Astrocyte (in vitro differentiated cells and primary cell): ENCODE results near the gene CA10. TPM values are rescaled to one million over a fixed set of nuclear protein-coding genes. Genes with fewer than 3 reads are reported as not detected.

ENCODE experiments used
- DNase-seq: peaks from one replicate; pipeline ENCODE4 v3.0.0-alpha.2; 2010; ENCODE audit warnings: low read depth
- FAIRE-seq: peaks from 2 replicates; lab custom pipeline; 2011; peaks lifted over from hg19 to GRCh38; lab: Jason Lieb, UNC
- H2AFZ ChIP-seq: 2 replicates; pipeline ENCODE4 v1.6.0; 2012; ENCODE audit warnings: low read depth, low read length, inconsistent platforms
- H3K27ac ChIP-seq: 2 replicates; pipeline ENCODE4 v1.5.1; 2011; ENCODE audit warnings: low read depth, low read length, inconsistent platforms
- H3K27me3 ChIP-seq: 2 replicates; pipeline ENCODE4 v1.6.0; 2011; ENCODE audit warnings: low read length, inconsistent platforms; ENCODE audit not compliant: insufficient read depth
- H3K36me3 ChIP-seq: 2 replicates; pipeline ENCODE4 v1.5.1; 2011; ENCODE audit warnings: low read length, inconsistent platforms; ENCODE audit not compliant: insufficient read depth
- H3K4me1 ChIP-seq: 2 replicates; pipeline ENCODE4 v1.5.1; 2011; ENCODE audit warnings: low read length, inconsistent platforms; ENCODE audit not compliant: insufficient read depth
- H3K4me2 ChIP-seq: 2 replicates; pipeline ENCODE4 v1.6.0; 2012; ENCODE audit warnings: low read length, inconsistent platforms
- H3K4me3 ChIP-seq: 2 replicates; pipeline ENCODE4 v1.5.1; 2011; ENCODE audit warnings: low read depth, mild to moderate bottlenecking, low read length, inconsistent platforms; ENCODE audit not compliant: insufficient read depth
- H3K79me2 ChIP-seq: 2 replicates; pipeline ENCODE4 v1.6.0; 2012; ENCODE audit warnings: mild to moderate bottlenecking, low read length, inconsistent platforms; ENCODE audit not compliant: insufficient read depth
- H3K9ac ChIP-seq: 2 replicates; pipeline ENCODE4 v1.6.0; 2012; ENCODE audit warnings: mild to moderate bottlenecking, low read length, inconsistent platforms
- H3K9me3 ChIP-seq: 2 replicates; pipeline ENCODE4 v1.5.1; 2012; ENCODE audit warnings: low read depth, mild to moderate bottlenecking, low read length, inconsistent platforms; ENCODE audit not compliant: insufficient read depth
- H4K20me1 ChIP-seq: 2 replicates; pipeline ENCODE4 v1.6.0; 2012; ENCODE audit warnings: low read length, inconsistent platforms; ENCODE audit not compliant: insufficient read depth
- H3K27ac Mint-ChIP-seq: one replicate; pipeline ENCODE4 v1.8.0; 2021; ENCODE audit warnings: mild to moderate bottlenecking, mixed read lengths; ENCODE audit not compliant: unreplicated experiment
- H3K27me3 Mint-ChIP-seq: one replicate; pipeline ENCODE4 v1.8.0; 2021; ENCODE audit warnings: low read depth, mixed read lengths; ENCODE audit not compliant: unreplicated experiment
- H3K36me3 Mint-ChIP-seq: one replicate; pipeline ENCODE4 v1.8.0; 2021; ENCODE audit warnings: low read depth, mixed read lengths; ENCODE audit not compliant: unreplicated experiment
- H3K4me1 Mint-ChIP-seq: one replicate; pipeline ENCODE4 v1.8.0; 2021; ENCODE audit warnings: low read depth, mixed read lengths; ENCODE audit not compliant: unreplicated experiment
- H3K4me3 Mint-ChIP-seq: one replicate; pipeline ENCODE4 v1.8.0; 2021; ENCODE audit warnings: mild to moderate bottlenecking, moderate library complexity, mixed read lengths; ENCODE audit not compliant: unreplicated experiment
- H3K9me3 Mint-ChIP-seq: one replicate; pipeline ENCODE4 v1.8.0; 2021; ENCODE audit warnings: mild to moderate bottlenecking, mixed read lengths; ENCODE audit not compliant: unreplicated experiment
- CTCF ChIP-seq: IDR thresholded peaks from 2 replicates; pipeline ENCODE4 v1.5.1; 2011; ENCODE audit warnings: low read depth, mild to moderate bottlenecking, inconsistent platforms, low read length, moderate library complexity; ENCODE audit not compliant: insufficient read depth
- EZH2 ChIP-seq: IDR thresholded peaks from 2 replicates; pipeline ENCODE4 v1.6.1; 2012; ENCODE audit warnings: mild to moderate bottlenecking, low read length, inconsistent platforms; ENCODE audit not compliant: insufficient read depth
- total RNA-seq: library from RNA; stranded (reverse); gene quantifications from 2 replicates; pipeline ENCODE4 v1.2.1, GENCODE V29; 2021

The CA10 gene
- total RNA-seq, 1 donor from 2014 or later: 0.43 TPM

GRCh38 chr17:51817117-51817516 is 341.4 kb downstream of the CA10 start:
- FAIRE-seq: no peak
- TF ChIP-seq CTCF (no peak), EZH2 (no peak)
- no peaks in the 10 kb centered on the region for H3K36me3 Mint-ChIP-seq
- no peaks in the 10 kb centered on the region for H3K27me3 Mint-ChIP-seq
- DNase-seq: no peak
- Histone ChIP-seq H3K27ac (no peak overlapping the region), H3K4me3 (no peak overlapping the region), H4K20me1 (no peaks in the 10 kb centered on the region), H3K9me3 (no peaks in the 10 kb centered on the region), H3K4me1 (no peaks in the 10 kb centered on the region), H2AFZ (no peak overlapping the region), H3K36me3 (no peaks in the 10 kb centered on the region), H3K79me2 (no peaks in the 10 kb centered on the region), H3K27me3 (no peaks in the 10 kb centered on the region), H3K4me2 (no peak overlapping the region), H3K9ac (no peak overlapping the region)
- H3K9me3 Mint-ChIP-seq: no peaks in the 10 kb centered on the region
- no peak overlapping the region for H3K27ac Mint-ChIP-seq
- no peak overlapping the region for H3K4me3 Mint-ChIP-seq
- H3K4me1 Mint-ChIP-seq: no peaks in the 10 kb centered on the region

GRCh38 chr17:51815097-51815496 is 343.4 kb downstream of the CA10 start:
- Mint-ChIP-seq H3K27me3 (no peaks in the 10 kb centered on the region), H3K36me3 (no peaks in the 10 kb centered on the region), H3K9me3 (no peaks in the 10 kb centered on the region)

More at GRCh38 chr17:51815097-51815496, 343.4 kb downstream of the CA10 start:
- H3K27ac Mint-ChIP-seq: no peak overlapping the region
- FAIRE-seq (no peak), DNase-seq (no peak)
- Histone ChIP-seq H3K9ac (no peak overlapping the region), H3K79me2 (no peaks in the 10 kb centered on the region), H3K27ac (no peak overlapping the region), H3K36me3 (no peaks in the 10 kb centered on the region), H3K9me3 (peaks cover 3% of the 10 kb centered on the region), H3K4me1 (no peaks in the 10 kb centered on the region), H3K27me3 (no peaks in the 10 kb centered on the region), H3K4me2 (no peak overlapping the region), H3K4me3 (no peak overlapping the region), H4K20me1 (no peaks in the 10 kb centered on the region), H2AFZ (no peak overlapping the region)
- H3K4me3 Mint-ChIP-seq: no peak overlapping the region
- no peaks in the 10 kb centered on the region for H3K4me1 Mint-ChIP-seq
- TF ChIP-seq EZH2 (no peak), CTCF (no peak)
